Ovary (tissue), 3 donors: Measurements from ENCODE around the gene HNF1A.

Source experiments
- EP300 ChIP-seq: sonication (generic); formaldehyde crosslinking; IDR thresholded peaks from one replicate; pipeline ENCODE4 v1.6.1; 2017; ENCODE audit warnings: antibody characterized with exemption
- POLR2A ChIP-seq: fragments of 450-650 bp; IDR thresholded peaks from one replicate; pipeline ENCODE4 v1.6.1; 2017; ENCODE audit warnings: antibody characterized with exemption, mild to moderate bottlenecking, moderate library complexity
- TF ChIP-seq, protein P1 (sequence below), 3 donors: fragments of 450-650 bp in 2 of 3; fragments of 200-600 bp in 1 of 3; IDR thresholded peaks; one replicate each; pipeline versions ENCODE4 v1.5.1 to v1.8.0; 2016 to 2022; ENCODE audit warnings: antibody characterized with exemption in 3 of 3, mild to moderate bottlenecking in 1 of 3
- donor health status: DM: no; HTN: no; CAD: no.

DNA sequence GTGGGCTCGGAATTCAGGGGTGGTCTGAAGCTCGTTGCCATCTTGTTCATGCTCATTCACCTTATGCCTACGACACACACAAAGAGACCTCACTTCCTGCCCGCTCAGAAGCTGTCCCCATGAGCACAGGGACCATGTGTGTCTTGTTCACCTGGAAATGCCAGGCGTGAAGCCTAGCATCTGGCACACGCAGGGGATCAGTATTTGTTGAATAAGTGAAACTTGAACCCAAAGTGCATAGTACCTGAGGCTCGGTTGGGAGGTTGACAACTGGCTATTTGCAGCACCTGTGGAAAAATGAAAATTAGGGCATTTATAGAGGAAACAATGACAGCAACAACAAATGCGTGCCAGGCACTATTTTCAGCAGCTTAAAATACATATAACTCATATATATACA lies 32.5 kb downstream of the HNF1A start:
- TF ChIP-seq, protein P1, sequence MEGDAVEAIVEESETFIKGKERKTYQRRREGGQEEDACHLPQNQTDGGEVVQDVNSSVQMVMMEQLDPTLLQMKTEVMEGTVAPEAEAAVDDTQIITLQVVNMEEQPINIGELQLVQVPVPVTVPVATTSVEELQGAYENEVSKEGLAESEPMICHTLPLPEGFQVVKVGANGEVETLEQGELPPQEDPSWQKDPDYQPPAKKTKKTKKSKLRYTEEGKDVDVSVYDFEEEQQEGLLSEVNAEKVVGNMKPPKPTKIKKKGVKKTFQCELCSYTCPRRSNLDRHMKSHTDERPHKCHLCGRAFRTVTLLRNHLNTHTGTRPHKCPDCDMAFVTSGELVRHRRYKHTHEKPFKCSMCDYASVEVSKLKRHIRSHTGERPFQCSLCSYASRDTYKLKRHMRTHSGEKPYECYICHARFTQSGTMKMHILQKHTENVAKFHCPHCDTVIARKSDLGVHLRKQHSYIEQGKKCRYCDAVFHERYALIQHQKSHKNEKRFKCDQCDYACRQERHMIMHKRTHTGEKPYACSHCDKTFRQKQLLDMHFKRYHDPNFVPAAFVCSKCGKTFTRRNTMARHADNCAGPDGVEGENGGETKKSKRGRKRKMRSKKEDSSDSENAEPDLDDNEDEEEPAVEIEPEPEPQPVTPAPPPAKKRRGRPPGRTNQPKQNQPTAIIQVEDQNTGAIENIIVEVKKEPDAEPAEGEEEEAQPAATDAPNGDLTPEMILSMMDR (IDR thresholded peaks at IDR 0.05) = no peak
- TF ChIP-seq POLR2A (no peak), EP300 (no peak)
